ENCODE data around the gene MCTP1. TPM values are rescaled to one million over a fixed set of nuclear protein-coding genes. Genes with fewer than 3 reads are reported as not detected.

MCTP1 gene
- total RNA-seq, 1 experiment from 2014 or later = 2.5 TPM

GRCh38 chr5:95238560-95239325 is 46.2 kb downstream of the MCTP1 start:
- H3K9me3 ChIP-seq (ENCODE audit: control insufficient read depth, low read depth, low read length) = no peaks in the 10 kb centered on the region
- no peak; the same call in 2 of the 3 replicates for TF ChIP-seq CTCF (conservative IDR thresholded peaks at IDR 0.05)
- no peak overlapping the region for H3K18ac ChIP-seq (ENCODE audit: insufficient read length, low read depth, low read length)
- no peak overlapping the region for H2BK20ac ChIP-seq (ENCODE audit: low read depth, low read length, poor library complexity, severe bottlenecking)
- H3K27ac ChIP-seq (ENCODE audit: insufficient read length, low read depth, low read length) = no peak overlapping the region
- no peak overlapping the region for H3K4me3 Mint-ChIP-seq
- no peak overlapping the region for H2BK120ac ChIP-seq (ENCODE audit: low read depth, low read length, poor library complexity, severe bottlenecking)
- H3K23ac ChIP-seq (ENCODE audit: insufficient read length, low read depth, low read length) = no peak overlapping the region
- DNase-seq = no peak
- no peak overlapping the region for H4K5ac ChIP-seq (ENCODE audit: insufficient read length, low read depth, low read length)
- H3K27me3 Mint-ChIP-seq (ENCODE audit: low read depth) = no peaks in the 10 kb centered on the region
- no peaks in the 10 kb centered on the region for H3K79me2 ChIP-seq (ENCODE audit: insufficient read depth, low read length)
- H3K23me2 ChIP-seq (ENCODE audit: insufficient read length, low read depth, low read length, poor library complexity, severe bottlenecking) = no peaks in the 10 kb centered on the region
- H3K9ac ChIP-seq (ENCODE audit: extremely low read depth, insufficient read length, low read length) = no peak overlapping the region
- no peak overlapping the region for H3K4ac ChIP-seq (ENCODE audit: low read depth, low read length)
- no peak overlapping the region for H2AFZ ChIP-seq (ENCODE audit: low read length)
- H3T11ph ChIP-seq (ENCODE audit: low read length) = no peak overlapping the region
- H2BK12ac ChIP-seq (ENCODE audit: insufficient read length, low read depth, low read length) = no peak overlapping the region
- no peaks in the 10 kb centered on the region for H3K4me1 ChIP-seq (ENCODE audit: insufficient read depth, low read length)
- no peaks in the 10 kb centered on the region for H3K36me3 Mint-ChIP-seq (ENCODE audit: insufficient read depth in 1 of 3, low read depth in 3 of 3)
- H4K8ac ChIP-seq (replicated peaks; ENCODE audit: insufficient read length, low read depth, low read length) = no peak overlapping the region
- H4K91ac ChIP-seq (ENCODE audit: insufficient read length, low read depth, low read length) = no peak overlapping the region
- no peak overlapping the region for H3K4me2 ChIP-seq (ENCODE audit: insufficient read depth, insufficient read length, low read length)
- no peaks in the 10 kb centered on the region for H4K20me1 ChIP-seq (ENCODE audit: control insufficient read depth, insufficient read depth, insufficient read length)
- no CpG with 5 or more reads among the region's 10 CpGs for WGBS (ENCODE audit: extremely low coverage, insufficient read length, low lambda C conversion rate)
- H3K27me3 ChIP-seq (ENCODE audit: insufficient read depth, low read length) = no peaks in the 10 kb centered on the region
- H3K4me1 Mint-ChIP-seq = peaks cover 0 to 5% of the 10 kb centered on the region in 2 experiments; a peak in 1 of 4 replicates
- no peak overlapping the region; a peak in 1 of 7 replicates for H3K27ac Mint-ChIP-seq
- H3K14ac ChIP-seq (ENCODE audit: insufficient read depth, low read length) = no peak overlapping the region
- H3K56ac ChIP-seq (ENCODE audit: insufficient read length, low read depth, low read length) = no peak overlapping the region
- no peak overlapping the region for H2BK15ac ChIP-seq (ENCODE audit: low read depth, low read length)
- H2BK5ac ChIP-seq (ENCODE audit: insufficient read length, low read length) = no peak overlapping the region
- no peaks in the 10 kb centered on the region for H3K79me1 ChIP-seq (ENCODE audit: insufficient read depth, low read depth, low read length, poor library complexity, severe bottlenecking)
- H2AK5ac ChIP-seq (ENCODE audit: insufficient read length, low read length) = no peak overlapping the region
- no peaks in the 10 kb centered on the region for H3K9me3 Mint-ChIP-seq

All from H9 (cell line).